ENCODE measurements around the gene FGF4.

FGF4 gene

GRCh38 chr11:69721745-69722144, 53.4 kb downstream of the FGF4 start:
- Histone ChIP-seq H3K9ac (no peak overlapping the region), H3K4me3 (IDR thresholded peaks at IDR 0.05; ENCODE audit: insufficient read depth, low read depth, low read length) (no peak overlapping the region), H3K27me3 (ENCODE audit: insufficient read depth, low read depth) (peaks cover 60% of the 10 kb centered on the region), H3K79me2 (ENCODE audit: insufficient read depth, low read depth) (no peaks in the 10 kb centered on the region), H4K20me1 (ENCODE audit: insufficient read depth) (no peaks in the 10 kb centered on the region), H3K4me2 (no peak overlapping the region), H3K27ac (no peak overlapping the region), H2AFZ (ENCODE audit: low read depth) (no peak overlapping the region), H3K4me1 (ENCODE audit: low read depth, poor library complexity, severe bottlenecking) (no peaks in the 10 kb centered on the region), H3K36me3 (ENCODE audit: insufficient read depth) (no peaks in the 10 kb centered on the region)
- TF ChIP-seq, protein P1, sequence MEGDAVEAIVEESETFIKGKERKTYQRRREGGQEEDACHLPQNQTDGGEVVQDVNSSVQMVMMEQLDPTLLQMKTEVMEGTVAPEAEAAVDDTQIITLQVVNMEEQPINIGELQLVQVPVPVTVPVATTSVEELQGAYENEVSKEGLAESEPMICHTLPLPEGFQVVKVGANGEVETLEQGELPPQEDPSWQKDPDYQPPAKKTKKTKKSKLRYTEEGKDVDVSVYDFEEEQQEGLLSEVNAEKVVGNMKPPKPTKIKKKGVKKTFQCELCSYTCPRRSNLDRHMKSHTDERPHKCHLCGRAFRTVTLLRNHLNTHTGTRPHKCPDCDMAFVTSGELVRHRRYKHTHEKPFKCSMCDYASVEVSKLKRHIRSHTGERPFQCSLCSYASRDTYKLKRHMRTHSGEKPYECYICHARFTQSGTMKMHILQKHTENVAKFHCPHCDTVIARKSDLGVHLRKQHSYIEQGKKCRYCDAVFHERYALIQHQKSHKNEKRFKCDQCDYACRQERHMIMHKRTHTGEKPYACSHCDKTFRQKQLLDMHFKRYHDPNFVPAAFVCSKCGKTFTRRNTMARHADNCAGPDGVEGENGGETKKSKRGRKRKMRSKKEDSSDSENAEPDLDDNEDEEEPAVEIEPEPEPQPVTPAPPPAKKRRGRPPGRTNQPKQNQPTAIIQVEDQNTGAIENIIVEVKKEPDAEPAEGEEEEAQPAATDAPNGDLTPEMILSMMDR (conservative IDR thresholded peaks at IDR 0.05; ENCODE audit: low read depth, low read length), result no peak

DNA sequence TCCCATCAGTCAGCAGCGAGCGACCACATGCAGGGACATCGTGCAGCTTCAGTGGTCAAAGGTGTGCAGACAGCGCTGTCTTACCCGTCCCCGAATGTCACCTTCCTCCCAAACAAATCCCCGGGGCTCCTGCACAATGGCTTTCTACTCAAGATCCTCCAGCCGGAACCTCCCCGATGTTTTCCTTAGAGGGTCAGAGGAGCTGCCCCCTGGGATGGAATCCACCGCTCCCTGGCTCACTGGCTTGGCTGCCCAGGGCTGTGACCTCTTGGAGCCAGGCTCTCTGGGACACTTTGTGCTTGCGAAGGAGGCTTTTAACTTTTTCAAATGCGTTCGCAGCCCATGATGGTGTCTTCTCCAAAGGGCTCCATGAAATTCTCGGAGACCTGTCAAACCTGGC, 54.0 kb downstream of the FGF4 start:
- H3K9ac ChIP-seq, result no peak overlapping the region
- no peaks in the 10 kb centered on the region for H3K4me1 ChIP-seq (ENCODE audit: low read depth, poor library complexity, severe bottlenecking)
- TF ChIP-seq, protein P1 (conservative IDR thresholded peaks at IDR 0.05; ENCODE audit: low read depth, low read length), result no peak
- H3K4me3 ChIP-seq (IDR thresholded peaks at IDR 0.05; ENCODE audit: insufficient read depth, low read depth, low read length), result no peak overlapping the region
- no peak overlapping the region for H2AFZ ChIP-seq (ENCODE audit: low read depth)
- no peak overlapping the region for H3K27ac ChIP-seq
- no peaks in the 10 kb centered on the region for H4K20me1 ChIP-seq (ENCODE audit: insufficient read depth)
- H3K36me3 ChIP-seq (ENCODE audit: insufficient read depth), result no peaks in the 10 kb centered on the region
- peaks cover 55% of the 10 kb centered on the region for H3K27me3 ChIP-seq (ENCODE audit: insufficient read depth, low read depth)
- no peak overlapping the region for H3K4me2 ChIP-seq
- no peaks in the 10 kb centered on the region for H3K79me2 ChIP-seq (ENCODE audit: insufficient read depth, low read depth)

All from KMS-11 (cell line).